Common myeloid progenitor, CD34-positive (primary cell): ENCODE measurements around the gene RGCC.

Experiments
- CTCF ChIA-PET: fragments of 350-600 bp; sonication (Branson Sonifier 250); formaldehyde crosslinking; loops from one replicate; lab custom pipeline; 2021; ENCODE audit warnings: antibody characterized with exemption; lab: Charles Lee
- POLR2A ChIA-PET: fragments of 350-600 bp; sonication (Branson Sonifier 250); formaldehyde crosslinking; loops from one replicate; lab custom pipeline; 2021; ENCODE audit warnings: antibody characterized with exemption; lab: Charles Lee
- DNase-seq, 3 donors: peaks; one replicate each; pipeline versions ENCODE4 v3.0.0 to v3.0.0-alpha.2; 2013
- H3K27ac ChIP-seq, 2 experiments: 1 replicate in 1 of 2; 2 replicates in 1 of 2; pipeline ENCODE4 v1.7.0; 2013; ENCODE audit warnings: inconsistent platforms in 2 of 2, low read length in 2 of 2, mild to moderate bottlenecking in 2 of 2, low read depth in 1 of 2, moderate library complexity in 1 of 2; ENCODE audit not compliant: severe bottlenecking in 2 of 2, insufficient read depth in 1 of 2, poor library complexity in 1 of 2
- H3K27me3 ChIP-seq, 5 experiments: replicated peaks in 2 of 5; 1 replicate in 3 of 5; 2 replicates in 2 of 5; pipeline versions ENCODE4 v1.6.1 to v1.7.0; 2013; ENCODE audit warnings: low read length in 4 of 5, mild to moderate bottlenecking in 2 of 5, moderate library complexity in 2 of 5, inconsistent platforms in 1 of 5; ENCODE audit not compliant: insufficient read depth in 5 of 5, control insufficient read depth in 4 of 5
- H3K36me3 ChIP-seq, 4 experiments: 1 replicate in 2 of 4; 2 replicates in 2 of 4; pipeline versions ENCODE4 v1.6.1 to v1.7.0; 2013; ENCODE audit warnings: low read length in 3 of 4, control low read depth in 1 of 4, mild to moderate bottlenecking in 1 of 4; ENCODE audit not compliant: control insufficient read depth in 4 of 4, insufficient read depth in 4 of 4
- H3K4me1 ChIP-seq, 4 experiments: 1 replicate in 3 of 4; 2 replicates in 1 of 4; pipeline versions ENCODE4 v1.6.1 to v1.7.1; 2013; ENCODE audit warnings: low read length in 3 of 4, mild to moderate bottlenecking in 3 of 4, control low read depth in 1 of 4, inconsistent platforms in 1 of 4, moderate library complexity in 1 of 4; ENCODE audit not compliant: control insufficient read depth in 4 of 4, insufficient read depth in 4 of 4; ENCODE audit errors: control extremely low read depth in 1 of 4
- H3K4me3 ChIP-seq, 7 experiments: 1 replicate in 4 of 7; 2 replicates in 3 of 7; pipeline versions ENCODE4 v1.5.1 to v1.7.0; 2013; ENCODE audit warnings: mild to moderate bottlenecking in 7 of 7, low read length in 6 of 7, moderate library complexity in 6 of 7, inconsistent platforms in 2 of 7, low read depth in 2 of 7, control low read depth in 1 of 7; ENCODE audit not compliant: insufficient read depth in 4 of 7, control insufficient read depth in 1 of 7; ENCODE audit errors: extremely low read depth in 1 of 7
- H3K9me3 ChIP-seq, 5 experiments: 1 replicate in 4 of 5; 2 replicates in 1 of 5; pipeline versions ENCODE4 v1.6.1 to v1.7.1; 2013; ENCODE audit warnings: low read length in 4 of 5, mild to moderate bottlenecking in 2 of 5, inconsistent platforms in 1 of 5, low read depth in 1 of 5, moderate library complexity in 1 of 5; ENCODE audit not compliant: control insufficient read depth in 4 of 5, insufficient read depth in 2 of 5; ENCODE audit errors: control extremely low read depth in 1 of 5
- WGBS: methylation state at CpG from one replicate; pipeline ENCODE4 v1.1.5; 2013; ENCODE audit not compliant: insufficient coverage; 5-methylcytosine and 5-hydroxymethylcytosine counted together

Gene RGCC

GRCh38 chr13:41458187-41458760 lies 924 bp downstream of the RGCC start:
- Histone ChIP-seq H3K4me3 (peak overlapping the region; percentile 32 to 81 (median 67)), H3K9me3 (peaks cover 0 to 10% (median 2%) of the 10 kb centered on the region in 5 experiments), H3K4me1 (peaks cover 11 to 41% (median 36%) of the 10 kb centered on the region in 4 experiments), H3K36me3 (peaks cover 0 to 3% (median 1%) of the 10 kb centered on the region in 4 experiments), H3K27ac (peak overlapping the region in 1 of 2 experiments; percentile 64), H3K27me3 (peaks cover 0 to 53% (median 11%) of the 10 kb centered on the region in 5 experiments)
- peak; percentile 27 to 62 (median 56) for DNase-seq
- WGBS, result 2% methylated on average over 50 of the region's 50 CpGs
- POLR2A ChIA-PET, result interaction anchor here (0.6 kb wide), 1 partner anchor 159 kb away, joined by 5 read pairs; no protein-coding TSS in a partner anchor
- CTCF ChIA-PET, result interaction anchor here (0.6 to 3.0 kb wide), 7 partner anchors 10 to 584 kb away, joined by 3 to 15 read pairs (median 4); no protein-coding TSS in a partner anchor

- H3K27ac ChIP-seq, result no peak overlapping the region
- ChIA-PET POLR2A (interaction anchor here (0.6 kb wide), 1 partner anchor 160 kb away, joined by 5 read pairs; no protein-coding TSS in a partner anchor), CTCF (interaction anchor here (0.9 to 3.0 kb wide), 11 partner anchors 9 to 209 kb away, joined by 3 to 15 read pairs (median 4); no protein-coding TSS in a partner anchor)
- peak; percentile 78 to 82 (median 82) for DNase-seq
- peaks cover 0 to 3% (median 1%) of the 10 kb centered on the region in 4 experiments for H3K36me3 ChIP-seq
- H3K4me3 ChIP-seq, result peak overlapping the region in 6 of 7 experiments; percentile 34 to 81 (median 69)
- H3K27me3 ChIP-seq, result peaks cover 0 to 53% (median 11%) of the 10 kb centered on the region in 5 experiments
- H3K9me3 ChIP-seq, result peaks cover 0 to 10% (median 2%) of the 10 kb centered on the region in 5 experiments
- 40% methylated on average over 4 of the region's 4 CpGs for WGBS
- peaks cover 11 to 47% (median 41%) of the 10 kb centered on the region in 4 experiments for H3K4me1 ChIP-seq
Measured at GRCh38 chr13:41458761-41459431, 1.5 kb downstream of the RGCC start.

GRCh38 chr13:41459432-41460073 lies 2.2 kb downstream of the RGCC start:
- peaks cover 15 to 53% (median 48%) of the 10 kb centered on the region in 4 experiments for H3K4me1 ChIP-seq
- H3K27ac ChIP-seq, result no peak overlapping the region
- no peak for DNase-seq
- H3K9me3 ChIP-seq, result peaks cover 0 to 7% (median 0%) of the 10 kb centered on the region in 5 experiments
- H3K36me3 ChIP-seq, result peaks cover 0 to 3% (median 1%) of the 10 kb centered on the region in 4 experiments
- ChIA-PET CTCF (interaction anchor here (0.9 to 3.0 kb wide), 12 partner anchors 9 to 208 kb away, joined by 3 to 15 read pairs (median 4); no protein-coding TSS in a partner anchor), POLR2A (no interaction called here)
- H3K27me3 ChIP-seq, result peaks cover 0 to 48% (median 11%) of the 10 kb centered on the region in 5 experiments
- peak overlapping the region in 2 of 7 experiments; percentile 29 to 36 for H3K4me3 ChIP-seq
- WGBS, result 89% methylated on average over 4 of the region's 7 CpGs

- H3K36me3 ChIP-seq, result peaks cover 0 to 3% (median 1%) of the 10 kb centered on the region in 4 experiments
- DNase-seq, result no peak
- H3K27ac ChIP-seq, result no peak overlapping the region
- H3K4me3 ChIP-seq, result no peak overlapping the region
- peaks cover 0 to 45% (median 11%) of the 10 kb centered on the region in 5 experiments for H3K27me3 ChIP-seq
- ChIA-PET CTCF (interaction anchor here (1.0 to 3.0 kb wide), 10 partner anchors 8 to 208 kb away, joined by 3 to 15 read pairs (median 4); no protein-coding TSS in a partner anchor), POLR2A (no interaction called here)
- peaks cover 16 to 59% (median 53%) of the 10 kb centered on the region in 4 experiments for H3K4me1 ChIP-seq
- peaks cover 0 to 7% (median 0%) of the 10 kb centered on the region in 5 experiments for H3K9me3 ChIP-seq
- WGBS, result 90% methylated on average over 2 of the region's 2 CpGs
Measured at GRCh38 chr13:41460074-41460465, 2.7 kb downstream of the RGCC start.

GRCh38 chr13:41460930-41461329 lies 3.6 kb downstream of the RGCC start:
- WGBS, result 0% methylated on average over 1 of the region's 2 CpGs
- CTCF ChIA-PET, result interaction anchor here (3.0 kb wide), 1 partner anchor 86 kb away, joined by 7 read pairs; no protein-coding TSS in a partner anchor
- POLR2A ChIA-PET, result no interaction called here

GRCh38 chr13:41461527-41462139 lies 4.3 kb downstream of the RGCC start:
- DNase-seq, result peak in 1 of 3 donors; percentile 34
- H3K4me1 ChIP-seq, result peaks cover 22 to 73% (median 65%) of the 10 kb centered on the region in 4 experiments
- CTCF ChIA-PET, result interaction anchor here (0.7 kb wide), 1 partner anchor 32 kb away, joined by 3 read pairs; no protein-coding TSS in a partner anchor

More at GRCh38 chr13:41460930-41461329, 3.6 kb downstream of the RGCC start:
- H3K27ac ChIP-seq, result no peak overlapping the region
- H3K9me3 ChIP-seq, result peaks cover 0 to 7% (median 0%) of the 10 kb centered on the region in 5 experiments
- H3K4me3 ChIP-seq, result no peak overlapping the region
- H3K4me1 ChIP-seq, result peaks cover 22 to 67% (median 62%) of the 10 kb centered on the region in 4 experiments
- peaks cover 0 to 3% (median 1%) of the 10 kb centered on the region in 4 experiments for H3K36me3 ChIP-seq
- no peak for DNase-seq
- H3K27me3 ChIP-seq, result peaks cover 0 to 36% (median 9%) of the 10 kb centered on the region in 5 experiments

More at GRCh38 chr13:41461527-41462139, 4.3 kb downstream of the RGCC start:
- Histone ChIP-seq H3K27me3 (peaks cover 0 to 29% (median 4%) of the 10 kb centered on the region in 5 experiments), H3K4me3 (no peak overlapping the region), H3K27ac (no peak overlapping the region), H3K9me3 (peaks cover 0 to 7% (median 0%) of the 10 kb centered on the region in 5 experiments), H3K36me3 (peaks cover 0 to 3% (median 1%) of the 10 kb centered on the region in 4 experiments)
- 100% methylated on average over 2 of the region's 3 CpGs for WGBS
- POLR2A ChIA-PET, result no interaction called here
